ENCODE results near the gene NMT2.

The NMT2 gene

GRCh38 chr10:15120523-15120922 is 48.0 kb downstream of the NMT2 start:
- no peaks in the 10 kb centered on the region for H3K36me3 ChIP-seq (replicated peaks; ENCODE audit: insufficient read depth, low read length)
- no peaks in the 10 kb centered on the region for H3K79me2 ChIP-seq (ENCODE audit: low read length)
- H4K20me1 ChIP-seq (ENCODE audit: insufficient read depth, low read length), result no peaks in the 10 kb centered on the region
- no peak overlapping the region for H3K4me3 ChIP-seq (ENCODE audit: low read length)
- no peak overlapping the region for H3K27ac ChIP-seq (ENCODE audit: low read length)
- no peaks in the 10 kb centered on the region for H3K9me3 ChIP-seq (replicated peaks; ENCODE audit: insufficient read depth, low read length)
- no peak overlapping the region for H3K4me2 ChIP-seq (ENCODE audit: low read depth, low read length)
- peaks cover 14% of the 10 kb centered on the region for H3F3A ChIP-seq (ENCODE audit: insufficient read depth, low read length)
- TF ChIP-seq CTCF (IDR thresholded peaks at IDR 0.05; ENCODE audit: low read length), result no peak
- TF ChIP-seq EZH2 (optimal IDR thresholded peaks at IDR 0.05; ENCODE audit: low read depth, low read length), result no peak
- no peak for TF ChIP-seq EZH2phosphoT487 (IDR thresholded peaks at IDR 0.05; ENCODE audit: low read length)
- peaks cover 13% of the 10 kb centered on the region for H3K4me1 ChIP-seq (ENCODE audit: low read length)
- DNase-seq, result no peak
- no peak overlapping the region for H2AFZ ChIP-seq (ENCODE audit: low read length)
- no peak overlapping the region for H3K9ac ChIP-seq (ENCODE audit: low read length)
- H3K27me3 ChIP-seq (replicated peaks; ENCODE audit: insufficient read depth, low read length), result no peaks in the 10 kb centered on the region
- no peaks in the 10 kb centered on the region for H3K9me2 ChIP-seq (replicated peaks; ENCODE audit: insufficient read depth, low read length)

GRCh38 chr10:15118615-15119014 is 49.9 kb downstream of the NMT2 start:
- no peaks in the 10 kb centered on the region for H3K9me2 ChIP-seq (replicated peaks; ENCODE audit: insufficient read depth, low read length)
- H3K79me2 ChIP-seq (ENCODE audit: low read length), result no peaks in the 10 kb centered on the region
- no peak overlapping the region for H3K9ac ChIP-seq (ENCODE audit: low read length)
- no peaks in the 10 kb centered on the region for H3K9me3 ChIP-seq (replicated peaks; ENCODE audit: insufficient read depth, low read length)
- no peak overlapping the region for H3K4me3 ChIP-seq (ENCODE audit: low read length)
- H3K27me3 ChIP-seq (replicated peaks; ENCODE audit: insufficient read depth, low read length), result no peaks in the 10 kb centered on the region
- TF ChIP-seq EZH2 (optimal IDR thresholded peaks at IDR 0.05; ENCODE audit: low read depth, low read length), result no peak
- TF ChIP-seq CTCF (IDR thresholded peaks at IDR 0.05; ENCODE audit: low read length), result no peak
- no peak for TF ChIP-seq EZH2phosphoT487 (IDR thresholded peaks at IDR 0.05; ENCODE audit: low read length)
- H2AFZ ChIP-seq (ENCODE audit: low read length), result no peak overlapping the region
- H3K4me2 ChIP-seq (ENCODE audit: low read depth, low read length), result no peak overlapping the region
- H4K20me1 ChIP-seq (ENCODE audit: insufficient read depth, low read length), result no peaks in the 10 kb centered on the region
- DNase-seq, result no peak
- peaks cover 13% of the 10 kb centered on the region for H3K4me1 ChIP-seq (ENCODE audit: low read length)
- no peaks in the 10 kb centered on the region for H3K36me3 ChIP-seq (replicated peaks; ENCODE audit: insufficient read depth, low read length)
- peaks cover 14% of the 10 kb centered on the region for H3F3A ChIP-seq (ENCODE audit: insufficient read depth, low read length)
- no peak overlapping the region for H3K27ac ChIP-seq (ENCODE audit: low read length)

- Histone ChIP-seq H2AFZ (ENCODE audit: low read length) (no peak overlapping the region), H4K20me1 (ENCODE audit: insufficient read depth, low read length) (no peaks in the 10 kb centered on the region), H3K4me2 (ENCODE audit: low read depth, low read length) (no peak overlapping the region), H3K27me3 (replicated peaks; ENCODE audit: insufficient read depth, low read length) (no peaks in the 10 kb centered on the region), H3K9me2 (replicated peaks; ENCODE audit: insufficient read depth, low read length) (no peaks in the 10 kb centered on the region), H3K9ac (ENCODE audit: low read length) (no peak overlapping the region), H3K36me3 (replicated peaks; ENCODE audit: insufficient read depth, low read length) (no peaks in the 10 kb centered on the region), H3K79me2 (ENCODE audit: low read length) (no peaks in the 10 kb centered on the region), H3K4me1 (ENCODE audit: low read length) (no peaks in the 10 kb centered on the region), H3F3A (ENCODE audit: insufficient read depth, low read length) (no peaks in the 10 kb centered on the region), H3K27ac (ENCODE audit: low read length) (no peak overlapping the region), H3K4me3 (ENCODE audit: low read length) (no peak overlapping the region), H3K9me3 (replicated peaks; ENCODE audit: insufficient read depth, low read length) (no peaks in the 10 kb centered on the region)
- DNase-seq, result no peak
- TF ChIP-seq EZH2 (optimal IDR thresholded peaks at IDR 0.05; ENCODE audit: low read depth, low read length), result no peak
- TF ChIP-seq EZH2phosphoT487 (IDR thresholded peaks at IDR 0.05; ENCODE audit: low read length), result no peak
- TF ChIP-seq CTCF (IDR thresholded peaks at IDR 0.05; ENCODE audit: low read length), result no peak
Observed at GRCh38 chr10:15116225-15116624, 52.3 kb downstream of the NMT2 start.

Measured in MM.1S (cell line).